Ammon's horn (tissue), 1 donor: ENCODE data around the gene YLPM1.
"Not testable (repeated sequence)": the region's sequence is repeated elsewhere in the genome, so short reads cannot be mapped to it uniquely, and the experiment has no call there.

ENCODE experiments used
- DNase-seq: peaks from one replicate; pipeline ENCODE4 v3.0.0-alpha.2; 2016; ENCODE audit warnings: low spot score

The YLPM1 gene, protein sequence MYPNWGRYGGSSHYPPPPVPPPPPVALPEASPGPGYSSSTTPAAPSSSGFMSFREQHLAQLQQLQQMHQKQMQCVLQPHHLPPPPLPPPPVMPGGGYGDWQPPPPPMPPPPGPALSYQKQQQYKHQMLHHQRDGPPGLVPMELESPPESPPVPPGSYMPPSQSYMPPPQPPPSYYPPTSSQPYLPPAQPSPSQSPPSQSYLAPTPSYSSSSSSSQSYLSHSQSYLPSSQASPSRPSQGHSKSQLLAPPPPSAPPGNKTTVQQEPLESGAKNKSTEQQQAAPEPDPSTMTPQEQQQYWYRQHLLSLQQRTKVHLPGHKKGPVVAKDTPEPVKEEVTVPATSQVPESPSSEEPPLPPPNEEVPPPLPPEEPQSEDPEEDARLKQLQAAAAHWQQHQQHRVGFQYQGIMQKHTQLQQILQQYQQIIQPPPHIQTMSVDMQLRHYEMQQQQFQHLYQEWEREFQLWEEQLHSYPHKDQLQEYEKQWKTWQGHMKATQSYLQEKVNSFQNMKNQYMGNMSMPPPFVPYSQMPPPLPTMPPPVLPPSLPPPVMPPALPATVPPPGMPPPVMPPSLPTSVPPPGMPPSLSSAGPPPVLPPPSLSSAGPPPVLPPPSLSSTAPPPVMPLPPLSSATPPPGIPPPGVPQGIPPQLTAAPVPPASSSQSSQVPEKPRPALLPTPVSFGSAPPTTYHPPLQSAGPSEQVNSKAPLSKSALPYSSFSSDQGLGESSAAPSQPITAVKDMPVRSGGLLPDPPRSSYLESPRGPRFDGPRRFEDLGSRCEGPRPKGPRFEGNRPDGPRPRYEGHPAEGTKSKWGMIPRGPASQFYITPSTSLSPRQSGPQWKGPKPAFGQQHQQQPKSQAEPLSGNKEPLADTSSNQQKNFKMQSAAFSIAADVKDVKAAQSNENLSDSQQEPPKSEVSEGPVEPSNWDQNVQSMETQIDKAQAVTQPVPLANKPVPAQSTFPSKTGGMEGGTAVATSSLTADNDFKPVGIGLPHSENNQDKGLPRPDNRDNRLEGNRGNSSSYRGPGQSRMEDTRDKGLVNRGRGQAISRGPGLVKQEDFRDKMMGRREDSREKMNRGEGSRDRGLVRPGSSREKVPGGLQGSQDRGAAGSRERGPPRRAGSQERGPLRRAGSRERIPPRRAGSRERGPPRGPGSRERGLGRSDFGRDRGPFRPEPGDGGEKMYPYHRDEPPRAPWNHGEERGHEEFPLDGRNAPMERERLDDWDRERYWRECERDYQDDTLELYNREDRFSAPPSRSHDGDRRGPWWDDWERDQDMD (N-terminal part only)

DNA sequence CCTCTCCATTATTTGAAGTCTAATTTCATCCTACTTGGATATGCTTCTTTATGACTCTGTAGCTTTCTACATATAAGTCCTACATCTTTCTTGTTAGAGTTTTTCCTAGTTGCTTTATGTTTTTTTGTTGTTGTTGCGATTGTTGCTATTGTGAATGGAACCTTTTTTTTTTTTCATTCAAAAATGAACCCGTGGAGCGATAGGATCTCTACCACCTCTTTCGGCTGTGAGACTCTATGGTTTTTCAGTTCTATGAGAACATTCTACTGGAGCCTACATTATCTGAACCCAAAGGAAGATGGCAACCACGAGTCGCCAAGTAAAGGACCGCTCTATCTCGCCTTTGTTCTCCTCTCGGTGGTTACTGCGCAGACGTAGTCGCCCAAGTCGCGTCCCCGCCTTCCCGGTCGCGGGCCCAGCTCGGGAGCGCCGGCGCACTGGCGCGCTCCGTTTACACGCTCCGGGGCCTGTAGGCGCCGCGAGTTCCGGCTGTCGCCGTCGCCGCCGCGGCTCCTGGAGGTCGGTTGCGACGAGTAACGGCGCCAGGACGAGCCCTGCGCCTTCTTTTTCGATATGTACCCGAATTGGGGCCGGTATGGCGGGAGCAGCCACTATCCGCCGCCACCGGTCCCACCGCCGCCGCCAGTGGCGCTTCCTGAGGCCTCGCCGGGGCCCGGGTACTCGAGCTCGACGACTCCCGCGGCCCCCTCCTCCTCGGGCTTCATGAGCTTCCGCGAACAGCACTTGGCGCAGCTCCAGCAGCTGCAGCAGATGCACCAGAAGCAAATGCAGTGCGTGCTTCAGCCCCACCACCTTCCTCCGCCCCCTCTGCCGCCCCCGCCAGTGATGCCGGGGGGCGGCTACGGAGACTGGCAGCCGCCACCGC is at the start of gene YLPM1:
Gene YLPM1, plus strand, starts transcription at position 400 of the 886 bp plus-strand sequence. Its CDS starts 174 bp downstream, at position 574.
- peak; percentile 95 for DNase-seq

- DNase-seq: no peak
Measured at GRCh38 chr14:74713395-74713735, 49.8 kb upstream of the YLPM1 start.

GRCh38 chr14:74720526-74720925 is 42.6 kb upstream of the YLPM1 start:
- DNase-seq: no peak

GRCh38 chr14:74723134-74723533 is 40.0 kb upstream of the YLPM1 start:
- no peak for DNase-seq

GRCh38 chr14:74732387-74732786 is 30.7 kb upstream of the YLPM1 start:
- DNase-seq: no peak

DNA sequence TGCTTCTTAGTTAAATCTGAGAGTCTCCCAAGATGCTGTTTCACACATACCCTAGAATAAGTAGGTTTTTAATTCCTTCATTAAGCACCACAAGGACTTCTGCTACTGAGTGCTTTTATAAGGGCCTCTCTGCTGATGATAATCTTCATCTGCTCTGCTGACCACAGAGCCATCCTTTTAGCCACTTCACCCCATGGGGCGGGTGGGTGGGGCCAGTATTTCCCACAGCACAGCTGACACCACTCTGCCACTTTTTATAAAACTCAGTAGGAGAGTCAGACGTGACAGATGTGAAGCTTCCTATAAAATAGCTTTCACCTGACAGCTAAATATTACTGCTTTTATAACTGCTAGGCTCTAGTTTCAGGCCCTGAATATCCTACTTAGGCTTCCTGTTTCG is 29.9 kb upstream of the YLPM1 start:
- DNase-seq: no peak

DNA sequence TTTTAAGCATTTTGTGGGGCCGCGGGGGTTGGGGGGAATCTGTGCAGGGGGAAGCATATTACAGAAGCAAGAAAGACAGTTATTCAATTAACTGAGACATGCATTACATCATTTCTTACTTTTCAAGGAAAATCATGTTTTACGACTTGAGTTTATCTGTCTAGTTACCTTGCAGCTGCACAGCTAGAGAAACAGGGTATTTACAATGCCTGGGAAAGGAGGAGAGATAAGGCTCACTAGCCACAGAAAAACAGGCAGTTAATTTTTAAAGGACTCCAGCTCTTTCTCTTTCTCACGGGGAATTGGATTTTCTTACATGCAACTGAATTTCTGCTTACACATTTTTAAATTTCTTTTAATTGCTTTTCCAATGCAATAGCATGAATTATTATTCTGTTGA is 28.0 kb upstream of the YLPM1 start:
- DNase-seq: no peak

DNA sequence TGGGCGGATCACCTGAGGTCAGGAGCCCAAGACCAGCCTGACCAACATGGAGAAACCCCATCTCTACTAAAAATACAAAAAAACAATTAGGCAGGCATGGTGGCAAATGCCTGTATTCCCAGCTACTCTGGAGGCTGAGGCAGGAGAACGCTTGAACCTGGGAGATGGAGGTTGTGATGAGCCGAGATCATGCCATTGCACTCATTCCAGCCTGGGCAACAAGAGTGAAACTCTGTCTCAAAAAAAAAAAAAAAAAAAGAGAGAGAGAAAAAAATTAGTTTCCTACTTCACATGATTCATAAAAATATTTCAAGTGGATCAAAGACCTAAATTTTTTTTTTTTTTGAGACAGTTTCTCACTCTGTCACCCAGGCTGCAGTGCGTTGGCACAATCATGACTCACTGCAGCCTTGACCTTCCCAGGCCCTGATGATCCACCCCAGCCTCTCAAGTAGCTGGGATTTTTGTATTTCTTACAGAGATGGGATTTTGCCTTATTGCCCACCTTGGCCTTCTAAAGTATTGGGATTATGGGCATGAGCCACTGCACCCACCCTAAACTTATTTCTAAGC is 25.3 kb upstream of the YLPM1 start:
- no peak for DNase-seq

- DNase-seq: no peak
Measured at GRCh38 chr14:74739293-74740030, 23.7 kb upstream of the YLPM1 start.

- no peak for DNase-seq
Measured at GRCh38 chr14:74747237-74747636, 15.9 kb upstream of the YLPM1 start.

- DNase-seq: no peak
Measured at GRCh38 chr14:74754157-74754556, 9.0 kb upstream of the YLPM1 start.

- DNase-seq: no peak
Measured at GRCh38 chr14:74754899-74755298, 8.2 kb upstream of the YLPM1 start.

DNA sequence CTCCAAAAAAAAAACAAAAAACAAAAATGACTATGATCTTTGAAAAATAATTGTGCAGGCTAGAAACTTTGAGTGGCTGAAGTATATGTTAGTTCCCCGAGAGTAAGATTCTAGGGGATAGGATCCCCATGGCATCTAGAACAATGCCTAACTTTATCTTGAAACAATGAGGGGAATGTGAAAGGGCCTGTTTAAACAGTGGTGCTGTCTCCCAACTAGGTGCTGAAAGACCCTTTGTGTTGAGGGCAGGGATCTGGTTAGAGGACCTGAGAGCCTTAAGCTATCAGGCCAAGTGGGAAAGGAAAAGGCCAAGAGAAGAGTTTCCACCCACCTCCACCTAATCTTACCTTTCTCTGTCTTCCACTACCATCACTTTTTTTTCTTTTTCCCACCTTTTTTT is 6.8 kb upstream of the YLPM1 start:
- DNase-seq: no peak

- not testable (repeated sequence) for DNase-seq
Measured at GRCh38 chr14:74758505-74758904, 4.6 kb upstream of the YLPM1 start.

- no peak for DNase-seq
Measured at GRCh38 chr14:74763803-74764531, 851 bp downstream of the YLPM1 start.

DNA sequence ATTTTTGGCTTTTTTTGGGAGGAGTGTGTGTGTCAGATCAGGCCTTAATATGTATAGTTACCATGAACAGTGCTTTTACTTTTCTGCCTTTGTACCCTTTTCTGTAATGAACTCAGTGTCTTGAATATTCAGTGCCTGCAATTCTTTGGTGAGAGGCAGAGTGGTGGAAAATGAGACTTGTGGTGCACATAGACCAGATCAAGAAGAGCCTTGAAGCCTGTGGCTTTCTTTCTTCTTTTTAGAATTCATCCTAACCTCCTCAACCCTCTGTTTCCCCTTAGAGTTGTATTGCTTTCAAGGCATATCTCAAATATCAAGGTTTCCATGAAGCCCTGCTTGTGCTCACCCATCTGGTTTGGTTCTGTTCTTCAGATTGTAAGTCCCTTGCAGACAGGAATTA is 2.6 kb downstream of the YLPM1 start:
- DNase-seq: no peak

GRCh38 chr14:74771399-74771798 is 8.3 kb downstream of the YLPM1 start:
- no peak for DNase-seq

DNA sequence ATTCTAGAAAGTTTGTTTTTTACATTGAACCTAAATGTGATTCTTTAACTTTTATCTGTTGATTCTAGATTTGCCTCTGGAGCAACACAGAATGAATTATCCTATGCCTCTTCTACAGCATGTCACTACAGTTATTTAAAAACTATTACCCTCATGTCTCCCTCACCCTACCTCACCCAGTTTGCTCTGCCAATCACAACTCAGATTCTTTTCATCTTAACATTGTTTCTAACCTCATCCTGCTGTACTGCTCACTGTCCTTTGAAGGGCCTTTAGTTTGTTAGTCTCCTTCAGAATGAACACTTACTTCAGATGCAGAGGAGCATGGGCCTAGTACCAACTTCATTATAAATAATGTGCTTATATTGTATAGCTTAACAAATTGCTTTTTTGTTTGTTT is 21.5 kb downstream of the YLPM1 start:
- no peak for DNase-seq

- no peak for DNase-seq
Measured at GRCh38 chr14:74785056-74785613, 22.0 kb downstream of the YLPM1 start.
